Endodermal cell (in vitro differentiated cells): Measurements from ENCODE around the gene CRYGN. TPM values are rescaled to one million over a fixed set of nuclear protein-coding genes. Genes with fewer than 3 reads are reported as not detected.

ENCODE experiments used
- DNase-seq: peaks from one replicate; pipeline ENCODE4 v3.0.0-alpha.2; 2017
- H3K27ac ChIP-seq: 2 replicates; pipeline ENCODE4 v1.5.1; 2013; ENCODE audit warnings: mild to moderate bottlenecking, low read depth, low read length, moderate library complexity
- H3K27me3 ChIP-seq: 2 replicates; pipeline ENCODE4 v1.6.1; 2013; ENCODE audit warnings: mild to moderate bottlenecking, low read length, moderate library complexity; ENCODE audit not compliant: insufficient read depth, control insufficient read depth, poor library complexity, severe bottlenecking
- H3K36me3 ChIP-seq: 2 replicates; pipeline ENCODE4 v1.7.0; 2013; ENCODE audit warnings: mild to moderate bottlenecking, low read length, moderate library complexity; ENCODE audit not compliant: control insufficient read depth, insufficient read depth
- H3K4me1 ChIP-seq: one replicate; pipeline ENCODE4 v1.7.0; 2013; ENCODE audit warnings: low read length; ENCODE audit not compliant: control insufficient read depth, insufficient read depth
- H3K4me3 ChIP-seq: 2 replicates; pipeline ENCODE4 v1.5.1; 2013; ENCODE audit warnings: mild to moderate bottlenecking, low read length, moderate library complexity
- H3K9ac ChIP-seq: 2 replicates; pipeline ENCODE4 v1.6.1; 2013; ENCODE audit warnings: mild to moderate bottlenecking, low read length, moderate library complexity; ENCODE audit not compliant: poor library complexity, severe bottlenecking; ENCODE audit errors: extremely low read depth
- H3K9me3 ChIP-seq: 2 replicates; pipeline ENCODE4 v1.6.1; 2013; ENCODE audit warnings: mild to moderate bottlenecking, low read length, moderate library complexity; ENCODE audit not compliant: control insufficient read depth
- H3K27ac Mint-ChIP-seq: 2 replicates; pipeline ENCODE4 v1.8.0; 2020; ENCODE audit warnings: mixed read lengths
- H3K27me3 Mint-ChIP-seq: 2 replicates; pipeline ENCODE4 v1.8.0; 2021; ENCODE audit warnings: mild to moderate bottlenecking, mixed read lengths; ENCODE audit not compliant: insufficient read depth
- H3K36me3 Mint-ChIP-seq: 2 replicates; pipeline ENCODE4 v1.8.0; 2020; ENCODE audit warnings: low read depth, mixed read lengths
- H3K4me1 Mint-ChIP-seq: 2 replicates; pipeline ENCODE4 v1.8.0; 2020; ENCODE audit warnings: mixed read lengths
- H3K4me3 Mint-ChIP-seq: 2 replicates; pipeline ENCODE4 v1.8.0; 2020; ENCODE audit warnings: mild to moderate bottlenecking, moderate library complexity, mixed read lengths
- H3K9me3 Mint-ChIP-seq: 2 replicates; pipeline ENCODE4 v1.8.0; 2020; ENCODE audit warnings: mild to moderate bottlenecking, mixed read lengths
- CTCF ChIP-seq: fragments of 200-600 bp; sonication (generic); conservative IDR thresholded peaks from 2 replicates; pipeline ENCODE4 v1.5.0; 2021; ENCODE audit warnings: antibody characterized with exemption, mild to moderate bottlenecking
- WGBS, 2 experiments: methylation state at CpG; one replicate each; pipeline versions ENCODE4 v1.1.5 to v1.1.7; 2013; ENCODE audit warnings: missing lambda C conversion rate in 2 of 2, mixed read lengths in 1 of 2; ENCODE audit not compliant: insufficient coverage in 1 of 2, insufficient read length in 1 of 2; 5-methylcytosine and 5-hydroxymethylcytosine counted together
- total RNA-seq, 2 donors: library from RNA; stranded (reverse); fragmentation: NEBNext Ultra II Directional in 1 of 2; extraction: Animal tissue kit (Norgen Biotek cat#: 25700) in 1 of 2; gene quantifications; 2 replicates in 1 of 2; 3 replicates in 1 of 2; pipeline ENCODE4 v1.2.1, GENCODE V29; 2021

The CRYGN gene
- total RNA-seq, 2 donors from 2014 or later, result 2.3 to 4.4 TPM

- H3K27ac Mint-ChIP-seq, result peak overlapping the region; percentile 17
- 85 to 95% methylated on average over 5 of the region's 5 CpGs for WGBS, 2 experiments
These were observed 10.7 kb downstream of the CRYGN start for GRCh38 chr7:151429237-151429559.

GRCh38 chr7:151428378-151429236 lies 11.3 kb downstream of the CRYGN start:
- H3K4me3 ChIP-seq, result no peak overlapping the region
- no peak for TF ChIP-seq CTCF
- DNase-seq, result peak; percentile 71
- peak overlapping the region; percentile 21 for H3K27ac ChIP-seq
- no peaks in the 10 kb centered on the region for H3K27me3 ChIP-seq
- Mint-ChIP-seq H3K36me3 (no peaks in the 10 kb centered on the region), H3K4me3 (peak overlapping the region; percentile 30), H3K27me3 (no peaks in the 10 kb centered on the region), H3K9me3 (no peaks in the 10 kb centered on the region), H3K4me1 (peaks cover 57% of the 10 kb centered on the region), H3K27ac (peak overlapping the region; percentile 90)
- no peaks in the 10 kb centered on the region for H3K36me3 ChIP-seq
- no peaks in the 10 kb centered on the region for H3K9me3 ChIP-seq
- H3K9ac ChIP-seq, result no peak overlapping the region
- 46 to 63% methylated on average over 5 to 13 of the region's 13 CpGs for WGBS, 2 experiments
- H3K4me1 ChIP-seq, result peaks cover 25% of the 10 kb centered on the region

More at GRCh38 chr7:151429237-151429559, 10.7 kb downstream of the CRYGN start:
- TF ChIP-seq CTCF, result no peak
- Histone ChIP-seq H3K9ac (no peak overlapping the region), H3K4me3 (no peak overlapping the region), H3K4me1 (peaks cover 19% of the 10 kb centered on the region), H3K27ac (no peak overlapping the region), H3K9me3 (no peaks in the 10 kb centered on the region), H3K36me3 (no peaks in the 10 kb centered on the region), H3K27me3 (no peaks in the 10 kb centered on the region)
- H3K27me3 Mint-ChIP-seq, result no peaks in the 10 kb centered on the region
- no peaks in the 10 kb centered on the region for H3K36me3 Mint-ChIP-seq
- peaks cover 53% of the 10 kb centered on the region for H3K4me1 Mint-ChIP-seq
- no peak for DNase-seq
- no peaks in the 10 kb centered on the region for H3K9me3 Mint-ChIP-seq
- H3K4me3 Mint-ChIP-seq, result no peak overlapping the region

GRCh38 chr7:151427705-151428377 lies 12.1 kb downstream of the CRYGN start:
- H3K27me3 ChIP-seq, result no peaks in the 10 kb centered on the region
- no peak overlapping the region for H3K4me3 ChIP-seq
- no peaks in the 10 kb centered on the region for H3K27me3 Mint-ChIP-seq
- H3K36me3 ChIP-seq, result no peaks in the 10 kb centered on the region
- peaks cover 25% of the 10 kb centered on the region for H3K4me1 ChIP-seq
- H3K4me1 Mint-ChIP-seq, result peaks cover 61% of the 10 kb centered on the region
- no peak overlapping the region for H3K27ac ChIP-seq
- DNase-seq, result no peak
- no peaks in the 10 kb centered on the region for H3K36me3 Mint-ChIP-seq
- H3K4me3 Mint-ChIP-seq, result peak overlapping the region; percentile 30
- WGBS, 2 experiments, result 89 to 90% methylated on average over 5 to 10 of the region's 10 CpGs
- H3K9me3 ChIP-seq, result no peaks in the 10 kb centered on the region
- H3K9me3 Mint-ChIP-seq, result no peaks in the 10 kb centered on the region
- TF ChIP-seq CTCF, result no peak
- peak overlapping the region; percentile 90 for H3K27ac Mint-ChIP-seq
- H3K9ac ChIP-seq, result no peak overlapping the region
